DMS 273 treated with DMSO at 0.1 percent for 48 hours (cell line): ENCODE measurements around the gene SAPCD2.
A peak's percentile ranks its signal among the peaks of the same experiment; 100 is the strongest.

Source experiments
- DNase-seq: peaks from one replicate; lab custom pipeline; 2025; lab: John Stamatoyannopoulos, UW

The SAPCD2 gene

GRCh38 chr9:137107312-137107921 lies 37.1 kb upstream of the SAPCD2 start:
- DNase-seq = no peak

- no peak for DNase-seq
Observed at GRCh38 chr9:137106662-137107250, 36.4 kb upstream of the SAPCD2 start.

- no peak for DNase-seq
Observed at GRCh38 chr9:137105814-137106661, 35.7 kb upstream of the SAPCD2 start.

- DNase-seq = no peak
Observed at GRCh38 chr9:137103206-137103999, 33.0 kb upstream of the SAPCD2 start.

- no peak for DNase-seq
Observed at GRCh38 chr9:137099231-137099630, 28.9 kb upstream of the SAPCD2 start.

GRCh38 chr9:137097761-137098462 lies 27.6 kb upstream of the SAPCD2 start:
- no peak for DNase-seq

GRCh38 chr9:137096785-137097546 lies 26.6 kb upstream of the SAPCD2 start:
- DNase-seq = no peak

GRCh38 chr9:137095664-137096517 lies 25.5 kb upstream of the SAPCD2 start:
- no peak for DNase-seq

- peak; percentile 64 for DNase-seq
Observed at GRCh38 chr9:137089232-137089947, 19.0 kb upstream of the SAPCD2 start.

- DNase-seq = no peak
Observed at GRCh38 chr9:137088121-137088520, 17.8 kb upstream of the SAPCD2 start.

- no peak for DNase-seq
Observed at GRCh38 chr9:137087409-137087925, 17.1 kb upstream of the SAPCD2 start.

- DNase-seq = peak; percentile 94
Observed at GRCh38 chr9:137086531-137087408, 16.4 kb upstream of the SAPCD2 start, which contains the start of gene MAN1B1. MAN1B1 (plus strand) TSS chr9:137086985; CDS start chr9:137087000, 15 bp downstream.

GRCh38 chr9:137085920-137086530 lies 15.7 kb upstream of the SAPCD2 start:
- no peak for DNase-seq

GRCh38 chr9:137084526-137084925 lies 14.2 kb upstream of the SAPCD2 start:
- DNase-seq = no peak

GRCh38 chr9:137083394-137084004 lies 13.1 kb upstream of the SAPCD2 start:
- DNase-seq = no peak

GRCh38 chr9:137082925-137083290 lies 12.6 kb upstream of the SAPCD2 start:
- DNase-seq = no peak
